Keratinocyte (primary cell): ENCODE results near the gene TAMALIN. TPM values are rescaled to one million over a fixed set of nuclear protein-coding genes. Genes with fewer than 3 reads are reported as not detected.
A peak's percentile ranks its signal among the peaks of the same experiment; 100 is the strongest.

Source experiments
- DNase-seq: peaks from one replicate; pipeline ENCODE4 v3.0.0-alpha.2; 2011; ENCODE audit warnings: low read depth, missing footprints, low spot score
- FAIRE-seq: peaks from 2 replicates; lab custom pipeline; 2011; peaks lifted over from hg19 to GRCh38; lab: Jason Lieb, UNC
- H2AFZ ChIP-seq: 2 replicates; pipeline ENCODE4 v1.6.0; 2012; ENCODE audit warnings: low read length, control low read depth, inconsistent platforms; ENCODE audit not compliant: control insufficient read depth
- H3K27ac ChIP-seq: 2 replicates; pipeline ENCODE4 v1.5.1; 2011; ENCODE audit warnings: low read length; ENCODE audit not compliant: control insufficient read depth, insufficient read depth
- H3K27me3 ChIP-seq: 3 replicates; pipeline ENCODE4 v1.6.0; 2011; ENCODE audit warnings: low read length; ENCODE audit not compliant: control insufficient read depth, insufficient read depth; ENCODE audit errors: extremely low read depth
- H3K36me3 ChIP-seq, 2 experiments: 2 replicates in 1 of 2; 3 replicates in 1 of 2; pipeline ENCODE4 v1.5.1; 2011; ENCODE audit warnings: low read length in 2 of 2, mild to moderate bottlenecking in 1 of 2; ENCODE audit not compliant: control insufficient read depth in 2 of 2, insufficient read depth in 2 of 2; ENCODE audit errors: extremely low read depth in 1 of 2
- H3K4me1 ChIP-seq: 3 replicates; pipeline ENCODE4 v1.5.1; 2011; ENCODE audit warnings: low read length; ENCODE audit not compliant: control insufficient read depth, insufficient read depth; ENCODE audit errors: extremely low read depth
- H3K4me2 ChIP-seq: 3 replicates; pipeline ENCODE4 v1.6.0; 2011; ENCODE audit warnings: low read depth, low read length; ENCODE audit not compliant: control insufficient read depth, insufficient read depth; ENCODE audit errors: extremely low read depth
- H3K4me3 ChIP-seq, 3 experiments: fragments of 200-600 bp in 1 of 3; sonication (generic) in 1 of 3; 2 replicates in 2 of 3; 3 replicates in 1 of 3; pipeline ENCODE4 v1.5.1; 2011 to 2016; ENCODE audit warnings: low read length in 3 of 3, mild to moderate bottlenecking in 3 of 3, control low read depth in 2 of 3, inconsistent platforms in 1 of 3, low read depth in 1 of 3, mixed read lengths in 1 of 3, mixed run types in 1 of 3, moderate library complexity in 1 of 3; ENCODE audit not compliant: control insufficient read depth in 2 of 3, insufficient read depth in 2 of 3; ENCODE audit errors: extremely low read depth in 1 of 3
- H3K79me2 ChIP-seq: 2 replicates; pipeline ENCODE4 v1.6.0; 2012; ENCODE audit warnings: low read length; ENCODE audit not compliant: control insufficient read depth, insufficient read depth
- H3K9ac ChIP-seq: 3 replicates; pipeline ENCODE4 v1.6.0; 2011; ENCODE audit warnings: low read length; ENCODE audit not compliant: control insufficient read depth, insufficient read depth; ENCODE audit errors: extremely low read depth
- H3K9me1 ChIP-seq: 3 replicates; pipeline ENCODE4 v1.6.0; 2011; ENCODE audit warnings: low read length; ENCODE audit not compliant: control insufficient read depth, insufficient read depth; ENCODE audit errors: extremely low read depth
- H3K9me3 ChIP-seq: 2 replicates; pipeline ENCODE4 v1.5.1; 2012; ENCODE audit warnings: low read depth, low read length; ENCODE audit not compliant: control insufficient read depth
- H4K20me1 ChIP-seq: 3 replicates; pipeline ENCODE4 v1.6.0; 2011; ENCODE audit warnings: low read length; ENCODE audit not compliant: control insufficient read depth, insufficient read depth; ENCODE audit errors: extremely low read depth
- EZH2 ChIP-seq: IDR thresholded peaks from one replicate; pipeline ENCODE4 v1.6.1; 2012; ENCODE audit warnings: inconsistent platforms, mild to moderate bottlenecking, low read length, moderate library complexity
- dilution Hi-C: fragments of 300-500 bp; cut with MboI; formaldehyde crosslinking; loops from one replicate; pipeline ENCODE4 v1.7.0; 2020; ENCODE audit warnings: low sequenced_read_pairs; ENCODE audit not compliant: extremely low pct_ligation_motif_present
- polyA plus RNA-seq, 5 experiments: library from polyadenylated mRNA; depleted of rRNA in 3 of 5; stranded (reverse) in 3 of 5; stranded (forward) in 1 of 5; unstranded in 1 of 5; fragments of >200 nt; gene quantifications; 1 replicate in 1 of 5; 2 replicates in 3 of 5; 3 replicates in 1 of 5; pipeline versions ENCODE4 v1.2.1 to v1.2.3, GENCODE V29; 2011 to 2012; ENCODE audit warnings: missing spikeins in 2 of 5, low read depth in 1 of 5, low replicate concordance in 1 of 5
- TF ChIP-seq, protein P1 (sequence below), 3 experiments: IDR thresholded peaks in 1 of 3; conservative IDR thresholded peaks in 1 of 3; optimal IDR thresholded peaks in 1 of 3; 2 replicates in 2 of 3; 3 replicates in 1 of 3; pipeline versions ENCODE3 to v1.5.1; 2011; ENCODE audit warnings: low read length in 3 of 3, mild to moderate bottlenecking in 3 of 3, moderate library complexity in 2 of 3, control low read depth in 1 of 3, inconsistent platforms in 1 of 3; ENCODE audit not compliant: insufficient read depth in 2 of 3; ENCODE audit errors: extremely low read depth in 1 of 3

TAMALIN gene
- polyA plus RNA-seq, 1 donor (not counting 4 experiments of a cell fraction or from before 2014, with no cell fraction given), result 0.54 TPM

DNA sequence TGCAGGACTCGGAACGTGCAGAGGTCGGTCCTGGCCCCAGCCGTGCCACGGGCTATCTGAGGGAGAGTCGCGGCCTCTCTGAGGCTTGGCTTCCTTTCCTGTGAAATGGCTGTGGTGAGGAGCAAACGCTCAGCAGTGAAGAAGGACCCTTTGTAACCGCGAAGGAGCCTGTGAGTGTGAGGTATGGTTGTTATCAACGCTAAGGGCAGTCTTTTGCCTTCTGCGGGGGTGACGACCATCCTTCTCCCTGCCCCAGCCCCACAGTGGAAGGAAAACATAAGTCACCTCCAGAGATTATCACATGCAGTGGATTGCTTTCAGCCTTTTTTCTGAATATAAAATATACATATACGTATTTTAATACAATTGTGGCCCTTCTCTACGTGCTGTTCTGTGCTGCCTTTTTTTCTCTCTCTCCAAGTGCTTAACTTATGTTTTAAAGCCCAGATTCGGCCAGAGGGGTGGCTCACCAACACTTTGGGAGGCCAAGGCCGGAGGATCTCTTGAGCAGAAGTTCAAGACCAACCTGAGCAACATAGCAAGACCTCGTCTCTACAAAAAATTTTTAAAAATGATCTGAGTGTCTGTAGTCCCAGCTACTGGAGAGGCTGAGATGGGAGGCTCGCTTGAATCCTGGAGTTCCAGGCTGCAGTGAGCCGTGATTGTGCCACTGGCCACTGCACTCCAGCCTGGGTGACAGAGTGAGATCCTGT, 17.4 kb downstream of the TAMALIN start:
- Histone ChIP-seq H3K4me2 (peak overlapping the region; percentile 70), H3K4me3 (peak overlapping the region; percentile 25 to 65 (median 48)), H2AFZ (peak overlapping the region; percentile 82), H3K9me1 (no peaks in the 10 kb centered on the region), H3K4me1 (peaks cover 6% of the 10 kb centered on the region), H3K27ac (no peak overlapping the region), H4K20me1 (no peaks in the 10 kb centered on the region), H3K9me3 (no peaks in the 10 kb centered on the region), H3K79me2 (no peaks in the 10 kb centered on the region), H3K36me3 (no peaks in the 10 kb centered on the region), H3K27me3 (peaks cover 7% of the 10 kb centered on the region), H3K9ac (no peak overlapping the region)
- DNase-seq (no peak), FAIRE-seq (no peak)
- dilution Hi-C loops, result no loop called here
- no peak for TF ChIP-seq EZH2
- TF ChIP-seq, protein P1, sequence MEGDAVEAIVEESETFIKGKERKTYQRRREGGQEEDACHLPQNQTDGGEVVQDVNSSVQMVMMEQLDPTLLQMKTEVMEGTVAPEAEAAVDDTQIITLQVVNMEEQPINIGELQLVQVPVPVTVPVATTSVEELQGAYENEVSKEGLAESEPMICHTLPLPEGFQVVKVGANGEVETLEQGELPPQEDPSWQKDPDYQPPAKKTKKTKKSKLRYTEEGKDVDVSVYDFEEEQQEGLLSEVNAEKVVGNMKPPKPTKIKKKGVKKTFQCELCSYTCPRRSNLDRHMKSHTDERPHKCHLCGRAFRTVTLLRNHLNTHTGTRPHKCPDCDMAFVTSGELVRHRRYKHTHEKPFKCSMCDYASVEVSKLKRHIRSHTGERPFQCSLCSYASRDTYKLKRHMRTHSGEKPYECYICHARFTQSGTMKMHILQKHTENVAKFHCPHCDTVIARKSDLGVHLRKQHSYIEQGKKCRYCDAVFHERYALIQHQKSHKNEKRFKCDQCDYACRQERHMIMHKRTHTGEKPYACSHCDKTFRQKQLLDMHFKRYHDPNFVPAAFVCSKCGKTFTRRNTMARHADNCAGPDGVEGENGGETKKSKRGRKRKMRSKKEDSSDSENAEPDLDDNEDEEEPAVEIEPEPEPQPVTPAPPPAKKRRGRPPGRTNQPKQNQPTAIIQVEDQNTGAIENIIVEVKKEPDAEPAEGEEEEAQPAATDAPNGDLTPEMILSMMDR (optimal IDR thresholded peaks at IDR 0.05 in 1 of 3, IDR thresholded peaks at IDR 0.05 in 1 of 3, conservative IDR thresholded peaks at IDR 0.05 in 1 of 3; ENCODE audit: extremely low read depth in 1 of 3, insufficient read depth in 2 of 3, low read length in 3 of 3), result peak in 1 of 3 experiments; percentile 3

DNA sequence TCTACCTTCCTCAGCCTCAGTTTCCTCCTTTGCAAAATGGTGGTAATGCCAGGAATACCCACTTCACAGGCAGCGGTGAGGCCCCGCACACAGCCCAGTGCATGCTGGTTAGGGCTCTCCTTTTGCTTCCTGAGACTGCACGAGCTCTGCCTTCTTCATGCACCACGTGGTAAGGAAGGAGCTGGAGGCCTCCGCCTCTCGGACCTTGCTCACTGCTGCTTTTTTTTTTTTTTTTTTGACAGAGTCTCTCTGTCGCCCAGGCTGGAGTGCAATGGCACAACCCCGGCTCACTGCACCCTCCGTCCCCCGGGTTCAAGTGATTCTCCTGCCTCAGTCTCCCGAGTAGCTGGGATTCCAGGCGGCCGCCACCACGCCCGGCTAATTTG, 18.1 kb downstream of the TAMALIN start:
- no peak overlapping the region for H3K4me3 ChIP-seq
- no peak overlapping the region for H3K27ac ChIP-seq
- no peak overlapping the region for H3K4me2 ChIP-seq
- TF ChIP-seq, protein P1 (optimal IDR thresholded peaks at IDR 0.05 in 1 of 3, IDR thresholded peaks at IDR 0.05 in 1 of 3, conservative IDR thresholded peaks at IDR 0.05 in 1 of 3; ENCODE audit: extremely low read depth in 1 of 3, insufficient read depth in 2 of 3, low read length in 3 of 3), result no peak
- TF ChIP-seq EZH2, result no peak
- H3K4me1 ChIP-seq, result peaks cover 6% of the 10 kb centered on the region
- H4K20me1 ChIP-seq, result no peaks in the 10 kb centered on the region
- FAIRE-seq, result no peak
- no peak for DNase-seq
- H3K9me3 ChIP-seq, result no peaks in the 10 kb centered on the region
- no peak overlapping the region for H2AFZ ChIP-seq
- peaks cover 7% of the 10 kb centered on the region for H3K27me3 ChIP-seq
- dilution Hi-C loops, result no loop called here
- H3K36me3 ChIP-seq, result no peaks in the 10 kb centered on the region
- H3K79me2 ChIP-seq, result no peaks in the 10 kb centered on the region
- H3K9me1 ChIP-seq, result no peaks in the 10 kb centered on the region
- no peak overlapping the region for H3K9ac ChIP-seq
